SK-N-MC (cell line): ENCODE data around the gene CAPN8.

Experiments
- EZH2 ChIP-seq: fragments of 200-600 bp; sonication (generic); IDR thresholded peaks from one replicate; pipeline ENCODE4 v1.6.1; 2017; ENCODE audit warnings: antibody characterized with exemption
- POLR2AphosphoS5 ChIP-seq: IDR thresholded peaks from 2 replicates; pipeline ENCODE4 v1.6.1; 2012; ENCODE audit warnings: mild to moderate bottlenecking, low read depth, low read length, borderline replicate concordance

- no peak for TF ChIP-seq POLR2AphosphoS5
- TF ChIP-seq EZH2 = no peak
Measured at GRCh38 chr1:223514644-223515043, 150.9 kb downstream of the CAPN8 start.
